Tibial nerve (tissue), 4 donors: ENCODE results near the gene SPART.
A peak's percentile ranks its signal among the peaks of the same experiment; 100 is the strongest.

Experiments
- EP300 ChIP-seq, 2 donors: sonication (generic); formaldehyde crosslinking; IDR thresholded peaks; one replicate each; pipeline ENCODE4 v1.6.1; 2017; ENCODE audit warnings: antibody characterized with exemption in 2 of 2, mild to moderate bottlenecking in 1 of 2
- POLR2A ChIP-seq, 2 donors: fragments of 450-650 bp; IDR thresholded peaks; one replicate each; pipeline ENCODE4 v1.6.1; 2017; ENCODE audit warnings: antibody characterized with exemption in 2 of 2, mild to moderate bottlenecking in 2 of 2, moderate library complexity in 2 of 2
- TF ChIP-seq, protein P1 (sequence below), 5 experiments: fragments of 200-600 bp in 3 of 5; fragments of 450-650 bp in 2 of 5; sonication (generic) in 3 of 5; IDR thresholded peaks; one replicate each; pipeline ENCODE4 v1.5.1; 2016 to 2019; ENCODE audit warnings: antibody characterized with exemption in 5 of 5, mild to moderate bottlenecking in 3 of 5, moderate library complexity in 2 of 5

DNA sequence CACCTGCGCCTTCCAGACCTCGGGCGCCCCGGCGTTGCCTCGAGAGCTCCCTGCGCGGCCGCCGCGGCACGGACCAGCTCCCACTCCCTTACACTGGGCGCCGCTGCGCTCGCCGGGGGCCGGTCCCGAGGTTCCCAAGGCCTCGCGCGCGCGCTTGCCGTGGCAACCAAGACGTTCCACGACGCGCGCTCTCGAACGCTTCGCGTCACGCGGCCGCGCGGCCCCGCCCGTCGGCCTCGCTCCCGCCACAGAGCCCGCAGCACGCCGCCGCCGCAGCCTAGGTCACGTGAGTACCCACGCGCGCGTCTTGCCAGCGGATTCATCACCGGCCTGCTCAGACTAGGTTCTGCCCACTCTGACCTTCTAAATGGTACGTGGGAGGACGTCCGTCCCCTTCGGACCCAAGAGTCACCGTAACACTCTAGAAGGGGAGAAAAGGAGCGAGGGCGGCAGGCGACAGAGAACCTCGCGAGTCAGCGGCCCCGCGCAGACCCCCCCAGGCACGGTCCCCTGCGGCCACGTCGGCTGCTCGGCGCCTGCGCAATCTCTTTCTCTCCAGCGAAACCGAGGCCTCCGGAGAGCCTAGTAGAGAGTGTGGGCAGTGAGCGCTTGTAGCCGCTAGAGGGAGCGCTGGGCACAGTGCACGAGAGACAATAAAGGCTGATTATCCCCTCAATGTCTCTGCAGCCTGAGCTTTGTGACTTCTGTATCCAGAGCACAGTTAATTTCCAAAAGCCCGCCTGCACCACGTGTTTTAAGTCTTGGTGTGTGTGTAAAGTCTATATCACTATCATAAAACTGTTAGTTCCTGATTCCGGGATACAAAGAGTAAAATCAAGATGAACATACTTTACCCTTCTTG lies at the start of gene SPART:
- TF ChIP-seq, protein P1, sequence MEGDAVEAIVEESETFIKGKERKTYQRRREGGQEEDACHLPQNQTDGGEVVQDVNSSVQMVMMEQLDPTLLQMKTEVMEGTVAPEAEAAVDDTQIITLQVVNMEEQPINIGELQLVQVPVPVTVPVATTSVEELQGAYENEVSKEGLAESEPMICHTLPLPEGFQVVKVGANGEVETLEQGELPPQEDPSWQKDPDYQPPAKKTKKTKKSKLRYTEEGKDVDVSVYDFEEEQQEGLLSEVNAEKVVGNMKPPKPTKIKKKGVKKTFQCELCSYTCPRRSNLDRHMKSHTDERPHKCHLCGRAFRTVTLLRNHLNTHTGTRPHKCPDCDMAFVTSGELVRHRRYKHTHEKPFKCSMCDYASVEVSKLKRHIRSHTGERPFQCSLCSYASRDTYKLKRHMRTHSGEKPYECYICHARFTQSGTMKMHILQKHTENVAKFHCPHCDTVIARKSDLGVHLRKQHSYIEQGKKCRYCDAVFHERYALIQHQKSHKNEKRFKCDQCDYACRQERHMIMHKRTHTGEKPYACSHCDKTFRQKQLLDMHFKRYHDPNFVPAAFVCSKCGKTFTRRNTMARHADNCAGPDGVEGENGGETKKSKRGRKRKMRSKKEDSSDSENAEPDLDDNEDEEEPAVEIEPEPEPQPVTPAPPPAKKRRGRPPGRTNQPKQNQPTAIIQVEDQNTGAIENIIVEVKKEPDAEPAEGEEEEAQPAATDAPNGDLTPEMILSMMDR (IDR thresholded peaks at IDR 0.05): peak; percentile 94 to 99 (median 97)
- TF ChIP-seq EP300 (IDR thresholded peaks at IDR 0.05) (peak in 1 of 2 donors; percentile 94), POLR2A (IDR thresholded peaks at IDR 0.05) (peak; percentile 74 to 85)
